Measurements from ENCODE around the gene NDST4.

NDST4 gene

DNA sequence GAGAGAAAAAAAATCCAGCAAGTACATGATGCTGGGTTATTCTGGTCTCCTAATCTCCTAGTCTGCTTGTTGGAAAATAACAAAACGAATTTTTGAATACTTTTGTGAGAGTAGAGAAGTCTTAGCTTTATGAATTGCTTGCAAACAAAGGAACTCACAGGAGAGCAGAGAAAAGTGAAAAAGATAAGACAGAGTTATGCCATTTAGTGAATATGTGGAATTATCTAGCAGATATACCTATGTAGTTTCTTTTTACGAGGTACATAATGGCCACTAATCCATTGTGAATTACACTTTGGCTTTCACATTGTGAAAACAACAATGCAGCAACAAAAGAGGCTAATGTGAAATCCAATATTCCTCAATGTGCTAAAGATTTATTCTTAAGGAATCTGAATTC lies 226.7 kb downstream of the NDST4 start:
- no peak for TF ChIP-seq CSDC2 (CRISPR knock-in tag; IDR thresholded peaks at IDR 0.05)
- TF ChIP-seq ZFP30 (CRISPR knock-in tag; IDR thresholded peaks at IDR 0.05) = no peak
- TF ChIP-seq, protein P1, sequence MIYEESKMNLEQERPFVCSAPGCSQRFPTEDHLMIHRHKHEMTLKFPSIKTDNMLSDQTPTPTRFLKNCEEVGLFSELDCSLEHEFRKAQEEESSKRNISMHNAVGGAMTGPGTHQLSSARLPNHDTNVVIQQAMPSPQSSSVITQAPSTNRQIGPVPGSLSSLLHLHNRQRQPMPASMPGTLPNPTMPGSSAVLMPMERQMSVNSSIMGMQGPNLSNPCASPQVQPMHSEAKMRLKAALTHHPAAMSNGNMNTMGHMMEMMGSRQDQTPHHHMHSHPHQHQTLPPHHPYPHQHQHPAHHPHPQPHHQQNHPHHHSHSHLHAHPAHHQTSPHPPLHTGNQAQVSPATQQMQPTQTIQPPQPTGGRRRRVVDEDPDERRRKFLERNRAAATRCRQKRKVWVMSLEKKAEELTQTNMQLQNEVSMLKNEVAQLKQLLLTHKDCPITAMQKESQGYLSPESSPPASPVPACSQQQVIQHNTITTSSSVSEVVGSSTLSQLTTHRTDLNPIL (CRISPR knock-in tag; IDR thresholded peaks at IDR 0.05; ENCODE audit: low read depth) = no peak
- TF ChIP-seq BACH2 (CRISPR knock-in tag; IDR thresholded peaks at IDR 0.05; ENCODE audit: borderline replicate concordance) = no peak
- no peak for TF ChIP-seq SNAI2 (CRISPR knock-in tag; IDR thresholded peaks at IDR 0.05)
- no peak for ATAC-seq

DNA sequence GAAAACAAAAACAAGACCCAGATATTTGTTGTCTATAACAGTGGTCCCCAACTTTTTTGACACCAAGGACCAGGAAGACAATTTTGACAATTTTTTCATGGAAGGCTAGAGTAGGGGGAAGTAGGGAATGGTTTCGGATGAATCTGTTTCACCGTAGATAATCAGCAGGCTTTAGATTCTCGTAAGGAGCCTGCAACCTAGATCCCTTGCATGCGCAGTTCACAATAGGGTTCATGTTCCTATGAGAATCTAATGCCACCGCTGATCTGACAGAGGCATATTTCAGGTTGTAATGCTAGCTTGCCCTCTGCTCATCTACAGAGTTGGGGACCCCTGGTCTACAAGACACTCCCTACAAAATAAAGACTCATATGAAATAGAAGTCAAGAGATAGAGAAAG lies 229.8 kb downstream of the NDST4 start:
- no peak for ATAC-seq
- TF ChIP-seq ZFP30 (CRISPR knock-in tag; IDR thresholded peaks at IDR 0.05) (no peak), ZNF8 (CRISPR knock-in tag; IDR thresholded peaks at IDR 0.05) (no peak), TCF4 (CRISPR knock-in tag; IDR thresholded peaks at IDR 0.05; ENCODE audit: borderline replicate concordance) (no peak), SNAI2 (CRISPR knock-in tag; IDR thresholded peaks at IDR 0.05) (no peak), OSR1 (CRISPR knock-in tag; IDR thresholded peaks at IDR 0.05) (no peak), TOX (CRISPR knock-in tag; IDR thresholded peaks at IDR 0.05; ENCODE audit: borderline replicate concordance) (no peak), ARNTL (CRISPR knock-in tag; IDR thresholded peaks at IDR 0.05; ENCODE audit: borderline replicate concordance, low read depth) (no peak), GLIS3 (CRISPR knock-in tag; IDR thresholded peaks at IDR 0.05) (no peak), RARB (CRISPR knock-in tag; IDR thresholded peaks at IDR 0.05) (no peak), ZNF565 (CRISPR knock-in tag; conservative IDR thresholded peaks at IDR 0.05; ENCODE audit: low read depth) (no peak), ESRRG (CRISPR knock-in tag; IDR thresholded peaks at IDR 0.05) (no peak), ZFP3 (CRISPR knock-in tag; IDR thresholded peaks at IDR 0.05) (no peak), BACH2 (CRISPR knock-in tag; IDR thresholded peaks at IDR 0.05; ENCODE audit: borderline replicate concordance) (no peak), ISL1 (CRISPR knock-in tag; IDR thresholded peaks at IDR 0.05) (no peak)
- TF ChIP-seq, protein P2, sequence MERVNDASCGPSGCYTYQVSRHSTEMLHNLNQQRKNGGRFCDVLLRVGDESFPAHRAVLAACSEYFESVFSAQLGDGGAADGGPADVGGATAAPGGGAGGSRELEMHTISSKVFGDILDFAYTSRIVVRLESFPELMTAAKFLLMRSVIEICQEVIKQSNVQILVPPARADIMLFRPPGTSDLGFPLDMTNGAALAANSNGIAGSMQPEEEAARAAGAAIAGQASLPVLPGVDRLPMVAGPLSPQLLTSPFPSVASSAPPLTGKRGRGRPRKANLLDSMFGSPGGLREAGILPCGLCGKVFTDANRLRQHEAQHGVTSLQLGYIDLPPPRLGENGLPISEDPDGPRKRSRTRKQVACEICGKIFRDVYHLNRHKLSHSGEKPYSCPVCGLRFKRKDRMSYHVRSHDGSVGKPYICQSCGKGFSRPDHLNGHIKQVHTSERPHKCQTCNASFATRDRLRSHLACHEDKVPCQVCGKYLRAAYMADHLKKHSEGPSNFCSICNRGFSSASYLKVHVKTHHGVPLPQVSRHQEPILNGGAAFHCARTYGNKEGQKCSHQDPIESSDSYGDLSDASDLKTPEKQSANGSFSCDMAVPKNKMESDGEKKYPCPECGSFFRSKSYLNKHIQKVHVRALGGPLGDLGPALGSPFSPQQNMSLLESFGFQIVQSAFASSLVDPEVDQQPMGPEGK (CRISPR knock-in tag; IDR thresholded peaks at IDR 0.05; ENCODE audit: borderline replicate concordance) = no peak
- TF ChIP-seq, protein P3, sequence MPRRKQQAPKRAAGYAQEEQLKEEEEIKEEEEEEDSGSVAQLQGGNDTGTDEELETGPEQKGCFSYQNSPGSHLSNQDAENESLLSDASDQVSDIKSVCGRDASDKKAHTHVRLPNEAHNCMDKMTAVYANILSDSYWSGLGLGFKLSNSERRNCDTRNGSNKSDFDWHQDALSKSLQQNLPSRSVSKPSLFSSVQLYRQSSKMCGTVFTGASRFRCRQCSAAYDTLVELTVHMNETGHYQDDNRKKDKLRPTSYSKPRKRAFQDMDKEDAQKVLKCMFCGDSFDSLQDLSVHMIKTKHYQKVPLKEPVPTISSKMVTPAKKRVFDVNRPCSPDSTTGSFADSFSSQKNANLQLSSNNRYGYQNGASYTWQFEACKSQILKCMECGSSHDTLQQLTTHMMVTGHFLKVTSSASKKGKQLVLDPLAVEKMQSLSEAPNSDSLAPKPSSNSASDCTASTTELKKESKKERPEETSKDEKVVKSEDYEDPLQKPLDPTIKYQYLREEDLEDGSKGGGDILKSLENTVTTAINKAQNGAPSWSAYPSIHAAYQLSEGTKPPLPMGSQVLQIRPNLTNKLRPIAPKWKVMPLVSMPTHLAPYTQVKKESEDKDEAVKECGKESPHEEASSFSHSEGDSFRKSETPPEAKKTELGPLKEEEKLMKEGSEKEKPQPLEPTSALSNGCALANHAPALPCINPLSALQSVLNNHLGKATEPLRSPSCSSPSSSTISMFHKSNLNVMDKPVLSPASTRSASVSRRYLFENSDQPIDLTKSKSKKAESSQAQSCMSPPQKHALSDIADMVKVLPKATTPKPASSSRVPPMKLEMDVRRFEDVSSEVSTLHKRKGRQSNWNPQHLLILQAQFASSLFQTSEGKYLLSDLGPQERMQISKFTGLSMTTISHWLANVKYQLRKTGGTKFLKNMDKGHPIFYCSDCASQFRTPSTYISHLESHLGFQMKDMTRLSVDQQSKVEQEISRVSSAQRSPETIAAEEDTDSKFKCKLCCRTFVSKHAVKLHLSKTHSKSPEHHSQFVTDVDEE (CRISPR knock-in tag; IDR thresholded peaks at IDR 0.05) = no peak
- TF ChIP-seq, protein P4, sequence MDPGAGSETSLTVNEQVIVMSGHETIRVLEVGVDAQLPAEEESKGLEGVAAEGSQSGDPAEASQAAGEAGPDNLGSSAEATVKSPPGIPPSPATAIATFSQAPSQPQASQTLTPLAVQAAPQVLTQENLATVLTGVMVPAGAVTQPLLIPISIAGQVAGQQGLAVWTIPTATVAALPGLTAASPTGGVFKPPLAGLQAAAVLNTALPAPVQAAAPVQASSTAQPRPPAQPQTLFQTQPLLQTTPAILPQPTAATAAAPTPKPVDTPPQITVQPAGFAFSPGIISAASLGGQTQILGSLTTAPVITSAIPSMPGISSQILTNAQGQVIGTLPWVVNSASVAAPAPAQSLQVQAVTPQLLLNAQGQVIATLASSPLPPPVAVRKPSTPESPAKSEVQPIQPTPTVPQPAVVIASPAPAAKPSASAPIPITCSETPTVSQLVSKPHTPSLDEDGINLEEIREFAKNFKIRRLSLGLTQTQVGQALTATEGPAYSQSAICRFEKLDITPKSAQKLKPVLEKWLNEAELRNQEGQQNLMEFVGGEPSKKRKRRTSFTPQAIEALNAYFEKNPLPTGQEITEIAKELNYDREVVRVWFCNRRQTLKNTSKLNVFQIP (CRISPR knock-in tag; IDR thresholded peaks at IDR 0.05; ENCODE audit: borderline replicate concordance, low read depth) = no peak
- TF ChIP-seq, protein P5, sequence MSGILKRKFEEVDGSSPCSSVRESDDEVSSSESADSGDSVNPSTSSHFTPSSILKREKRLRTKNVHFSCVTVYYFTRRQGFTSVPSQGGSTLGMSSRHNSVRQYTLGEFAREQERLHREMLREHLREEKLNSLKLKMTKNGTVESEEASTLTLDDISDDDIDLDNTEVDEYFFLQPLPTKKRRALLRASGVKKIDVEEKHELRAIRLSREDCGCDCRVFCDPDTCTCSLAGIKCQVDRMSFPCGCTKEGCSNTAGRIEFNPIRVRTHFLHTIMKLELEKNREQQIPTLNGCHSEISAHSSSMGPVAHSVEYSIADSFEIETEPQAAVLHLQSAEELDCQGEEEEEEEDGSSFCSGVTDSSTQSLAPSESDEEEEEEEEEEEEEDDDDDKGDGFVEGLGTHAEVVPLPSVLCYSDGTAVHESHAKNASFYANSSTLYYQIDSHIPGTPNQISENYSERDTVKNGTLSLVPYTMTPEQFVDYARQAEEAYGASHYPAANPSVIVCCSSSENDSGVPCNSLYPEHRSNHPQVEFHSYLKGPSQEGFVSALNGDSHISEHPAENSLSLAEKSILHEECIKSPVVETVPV (CRISPR knock-in tag; IDR thresholded peaks at IDR 0.05) = no peak

DNA sequence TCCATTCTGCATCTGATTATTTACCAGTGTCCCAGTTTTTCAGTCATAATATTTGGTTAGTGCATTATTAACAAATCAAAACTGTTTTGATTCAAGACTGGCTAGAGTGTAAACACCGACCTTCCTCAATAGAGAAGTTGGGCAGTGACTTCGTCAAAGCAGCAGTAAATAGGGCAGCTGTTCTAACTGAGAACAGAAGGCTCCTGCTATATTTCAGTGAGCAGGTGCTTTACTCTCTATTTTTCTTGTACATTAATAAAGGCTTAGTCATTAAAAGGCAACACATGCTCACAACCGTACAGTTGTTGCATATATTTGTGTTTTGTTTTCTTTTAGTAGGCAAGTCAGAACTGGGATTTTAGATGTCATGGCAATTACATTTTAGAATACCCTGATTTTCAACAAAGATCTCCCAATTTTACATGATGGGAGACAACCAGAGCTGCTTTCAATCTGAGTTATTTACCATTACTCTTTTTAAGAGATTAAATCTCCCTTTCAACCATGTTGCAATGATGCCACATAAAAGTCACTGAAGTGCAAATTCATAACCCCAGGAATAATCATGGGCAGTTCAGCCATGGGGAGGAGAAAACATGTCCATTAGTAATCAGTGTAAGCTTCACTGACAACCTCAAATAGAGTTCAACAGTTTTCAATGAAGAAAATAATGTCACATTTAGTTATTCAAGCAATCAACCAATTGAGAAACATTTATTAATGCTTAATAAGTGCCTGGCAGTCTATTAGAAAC lies 233.3 kb downstream of the NDST4 start:
- TF ChIP-seq SNAI2 (CRISPR knock-in tag; IDR thresholded peaks at IDR 0.05) (no peak), GLIS3 (CRISPR knock-in tag; IDR thresholded peaks at IDR 0.05) (no peak)

More for the DNA sequence above, 233.3 kb downstream of the NDST4 start:
- ATAC-seq = no peak

Measured in SK-N-SH treated with all-trans-retinoic acid at 6 μM for 48 hours (cell line).